ENCODE data around the gene AIP. TPM values are rescaled to one million over a fixed set of nuclear protein-coding genes. Genes with fewer than 3 reads are reported as not detected.

AIP gene
- total and polyA plus RNA-seq, 9 of the 15 experiments (the other 6 are each of a cell fraction or from before 2014, with no cell fraction given): 5.2 to 92.5 (median 52.7) TPM

DNA sequence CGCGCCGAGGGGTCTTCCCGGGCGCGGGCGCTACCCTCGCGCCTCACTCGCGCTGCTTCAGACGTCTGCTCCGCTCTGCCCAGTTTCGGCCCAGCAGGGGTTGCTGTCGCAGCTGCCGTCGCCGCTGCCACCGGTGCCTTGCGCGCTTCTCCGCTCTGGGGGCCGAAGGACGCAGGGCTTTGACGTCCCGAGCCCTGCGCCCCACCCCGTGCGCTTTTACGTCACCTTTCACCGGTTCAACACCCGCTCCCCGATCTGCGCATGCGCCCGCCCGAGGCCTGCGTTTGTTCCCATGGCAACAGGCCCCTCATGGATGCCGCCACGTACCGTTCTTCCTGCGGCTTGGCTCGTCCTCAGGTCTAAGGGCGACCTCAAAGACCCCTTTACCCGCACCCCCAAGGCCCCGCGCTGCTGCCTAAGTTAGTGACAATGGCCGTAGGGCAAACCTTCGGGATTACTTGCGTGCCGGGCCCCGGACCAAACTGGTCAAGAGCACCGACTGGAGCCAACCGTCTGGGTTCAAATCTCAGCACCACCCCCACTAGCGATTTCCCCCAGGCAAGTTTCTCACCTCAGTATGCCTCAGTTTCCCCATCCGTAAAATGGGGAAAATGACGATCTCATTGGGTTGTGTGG, 25.8 kb downstream of the AIP start (continued):
- TF ChIP-seq, protein P1, sequence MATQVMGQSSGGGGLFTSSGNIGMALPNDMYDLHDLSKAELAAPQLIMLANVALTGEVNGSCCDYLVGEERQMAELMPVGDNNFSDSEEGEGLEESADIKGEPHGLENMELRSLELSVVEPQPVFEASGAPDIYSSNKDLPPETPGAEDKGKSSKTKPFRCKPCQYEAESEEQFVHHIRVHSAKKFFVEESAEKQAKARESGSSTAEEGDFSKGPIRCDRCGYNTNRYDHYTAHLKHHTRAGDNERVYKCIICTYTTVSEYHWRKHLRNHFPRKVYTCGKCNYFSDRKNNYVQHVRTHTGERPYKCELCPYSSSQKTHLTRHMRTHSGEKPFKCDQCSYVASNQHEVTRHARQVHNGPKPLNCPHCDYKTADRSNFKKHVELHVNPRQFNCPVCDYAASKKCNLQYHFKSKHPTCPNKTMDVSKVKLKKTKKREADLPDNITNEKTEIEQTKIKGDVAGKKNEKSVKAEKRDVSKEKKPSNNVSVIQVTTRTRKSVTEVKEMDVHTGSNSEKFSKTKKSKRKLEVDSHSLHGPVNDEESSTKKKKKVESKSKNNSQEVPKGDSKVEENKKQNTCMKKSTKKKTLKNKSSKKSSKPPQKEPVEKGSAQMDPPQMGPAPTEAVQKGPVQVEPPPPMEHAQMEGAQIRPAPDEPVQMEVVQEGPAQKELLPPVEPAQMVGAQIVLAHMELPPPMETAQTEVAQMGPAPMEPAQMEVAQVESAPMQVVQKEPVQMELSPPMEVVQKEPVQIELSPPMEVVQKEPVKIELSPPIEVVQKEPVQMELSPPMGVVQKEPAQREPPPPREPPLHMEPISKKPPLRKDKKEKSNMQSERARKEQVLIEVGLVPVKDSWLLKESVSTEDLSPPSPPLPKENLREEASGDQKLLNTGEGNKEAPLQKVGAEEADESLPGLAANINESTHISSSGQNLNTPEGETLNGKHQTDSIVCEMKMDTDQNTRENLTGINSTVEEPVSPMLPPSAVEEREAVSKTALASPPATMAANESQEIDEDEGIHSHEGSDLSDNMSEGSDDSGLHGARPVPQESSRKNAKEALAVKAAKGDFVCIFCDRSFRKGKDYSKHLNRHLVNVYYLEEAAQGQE (IDR thresholded peaks at IDR 0.05; ENCODE audit: borderline replicate concordance): no peak
- TF ChIP-seq, protein P1 (CRISPR knock-in tag; IDR thresholded peaks at IDR 0.05; ENCODE audit: low read depth): peak; percentile 63; the same call in 1 of the 2 replicates
- TF ChIP-seq TAF15 (IDR thresholded peaks at IDR 0.05; ENCODE audit: low read depth, low read length) (no peak), ZNF511 (CRISPR knock-in tag; IDR thresholded peaks at IDR 0.05) (no peak), BCLAF1 (IDR thresholded peaks at IDR 0.05; ENCODE audit: borderline replicate concordance in 1 of 2, control insufficient read depth in 1 of 2, low read depth in 2 of 2, low read length in 1 of 2) (no peak), RFX7 (CRISPR knock-in tag; IDR thresholded peaks at IDR 0.05) (no peak)

Measured in K562 (cell line).